IMR-90 (cell line): ENCODE measurements around the gene TMPRSS2. TPM values are rescaled to one million over a fixed set of nuclear protein-coding genes. Genes with fewer than 3 reads are reported as not detected.

ENCODE experiments used
- ATAC-seq: fragments of 200-7000 bp; cut with Tn5 transposase; 2 replicates; pipeline ENCODE4 v1.9.1; 2020; ENCODE audit warnings: low read depth, mild to moderate bottlenecking, moderate library complexity
- BruUV-seq: library from RNA; stranded (reverse); fragments of 400-500 nt; replicated peaks from 2 replicates; lab custom pipeline; 2021; lab: Mats Ljungman, UMichigan
- CTCF ChIA-PET: fragments of 300-600 bp; formaldehyde crosslinking; extraction: SDS; loops from one replicate; lab custom pipeline; 2021; ENCODE audit warnings: antibody characterized with exemption; lab: Yijun Ruan, JAX
- POLR2A ChIA-PET: fragments of 300-600 bp; sonication (Branson Sonifier 250); formaldehyde crosslinking; loops from one replicate; lab custom pipeline; 2022; ENCODE audit warnings: antibody characterized with exemption; ENCODE audit not compliant: unreplicated experiment; lab: Charles Lee
- DNase-seq: peaks from one replicate; pipeline ENCODE4 v3.0.0; 2013
- H2AFZ ChIP-seq: replicated peaks from 2 replicates; pipeline ENCODE3; 2013; ENCODE audit warnings: low read length, mild to moderate bottlenecking; ENCODE audit not compliant: poor library complexity
- H2AK5ac ChIP-seq: 2 replicates; pipeline ENCODE4 v1.6.1; 2013; ENCODE audit warnings: low read depth, low read length, inconsistent platforms
- H2AK9ac ChIP-seq: replicated peaks from 2 replicates; pipeline ENCODE3; 2013; ENCODE audit warnings: mild to moderate bottlenecking, low read depth, low read length, moderate library complexity; ENCODE audit not compliant: poor library complexity
- H2BK120ac ChIP-seq: 2 replicates; pipeline ENCODE4 v1.6.1; 2013; ENCODE audit warnings: low read depth, low read length, inconsistent platforms
- H2BK15ac ChIP-seq: 3 replicates; pipeline ENCODE4 v1.6.1; 2013; ENCODE audit warnings: low read depth, low read length, inconsistent platforms
- H2BK20ac ChIP-seq: 2 replicates; pipeline ENCODE4 v1.6.1; 2013; ENCODE audit warnings: low read depth, mild to moderate bottlenecking, inconsistent platforms, low read length, moderate library complexity
- H2BK5ac ChIP-seq: 2 replicates; pipeline ENCODE4 v1.6.1; 2013; ENCODE audit warnings: mild to moderate bottlenecking, low read depth, low read length, inconsistent platforms; ENCODE audit not compliant: poor library complexity, severe bottlenecking
- H3K14ac ChIP-seq: replicated peaks from 2 replicates; pipeline ENCODE4 v1.6.1; 2013; ENCODE audit warnings: low read depth, low read length, inconsistent platforms
- H3K18ac ChIP-seq: 2 replicates; pipeline ENCODE4 v1.6.1; 2013; ENCODE audit warnings: low read depth, low read length, control low read depth
- H3K23ac ChIP-seq: 2 replicates; pipeline ENCODE4 v1.6.1; 2013; ENCODE audit warnings: low read depth, low read length, inconsistent platforms
- H3K27ac ChIP-seq: 2 replicates; pipeline ENCODE4 v1.5.1; 2013; ENCODE audit warnings: mild to moderate bottlenecking, control low read depth, low read length; ENCODE audit not compliant: insufficient read depth
- H3K27me3 ChIP-seq: 2 replicates; pipeline ENCODE4 v1.6.1; 2013; ENCODE audit warnings: low read length; ENCODE audit not compliant: control insufficient read depth, insufficient read depth
- H3K36me3 ChIP-seq: 2 replicates; pipeline ENCODE4 v1.6.1; 2013; ENCODE audit warnings: low read length, mixed read lengths; ENCODE audit not compliant: control insufficient read depth, insufficient read depth
- H3K4ac ChIP-seq: 2 replicates; pipeline ENCODE4 v1.6.1; 2013; ENCODE audit warnings: low read depth, low read length, inconsistent platforms
- H3K4me1 ChIP-seq: 2 replicates; pipeline ENCODE4 v1.6.1; 2013; ENCODE audit warnings: low read length, mixed read lengths; ENCODE audit not compliant: control insufficient read depth, insufficient read depth
- H3K4me2 ChIP-seq: 2 replicates; pipeline ENCODE4 v1.6.1; 2013; ENCODE audit warnings: low read depth, mild to moderate bottlenecking, control low read depth, low read length, moderate library complexity
- H3K4me3 ChIP-seq: 2 replicates; pipeline ENCODE4 v1.5.1; 2013; ENCODE audit warnings: low read depth, mild to moderate bottlenecking, control low read depth, low read length, moderate library complexity; ENCODE audit not compliant: insufficient read depth
- H3K56ac ChIP-seq: 2 replicates; pipeline ENCODE4 v1.6.1; 2013; ENCODE audit warnings: low read length, inconsistent platforms; ENCODE audit not compliant: insufficient read depth; ENCODE audit errors: extremely low read depth
- H3K79me1 ChIP-seq, 2 experiments: 2 replicates each; pipeline ENCODE4 v1.6.1; 2013; ENCODE audit warnings: low read length in 2 of 2, inconsistent platforms in 1 of 2, low read depth in 1 of 2
- H3K9ac ChIP-seq: 2 replicates; pipeline ENCODE4 v1.6.1; 2013; ENCODE audit warnings: low read depth, low read length, control low read depth
- H3K9me1 ChIP-seq: 2 replicates; pipeline ENCODE4 v1.6.1; 2013; ENCODE audit warnings: low read length, inconsistent platforms; ENCODE audit not compliant: insufficient read depth
- H3K9me3 ChIP-seq: 2 replicates; pipeline ENCODE4 v1.6.1; 2013; ENCODE audit warnings: low read length; ENCODE audit not compliant: control insufficient read depth, insufficient read depth
- H4K20me1 ChIP-seq: 2 replicates; pipeline ENCODE4 v1.6.1; 2013; ENCODE audit warnings: low read length, inconsistent platforms; ENCODE audit not compliant: insufficient read depth
- H4K5ac ChIP-seq: 2 replicates; pipeline ENCODE4 v1.6.1; 2013; ENCODE audit warnings: mild to moderate bottlenecking, low read depth, low read length, control low read depth
- H4K8ac ChIP-seq, 2 experiments: 2 replicates each; pipeline ENCODE4 v1.6.1; 2013; ENCODE audit warnings: low read depth in 2 of 2, low read length in 2 of 2, control low read depth in 1 of 2, inconsistent platforms in 1 of 2
- H4K91ac ChIP-seq: 2 replicates; pipeline ENCODE4 v1.6.1; 2013; ENCODE audit warnings: low read depth, low read length, inconsistent platforms; ENCODE audit not compliant: insufficient read depth
- BHLHE40 ChIP-seq: fragments of 150-350 bp; IDR thresholded peaks from 2 replicates; pipeline ENCODE4 v1.6.1; 2016; ENCODE audit warnings: mild to moderate bottlenecking, low read depth, low read length
- CEBPB ChIP-seq: IDR thresholded peaks from 2 replicates; pipeline ENCODE4 v1.6.1; 2012; ENCODE audit warnings: low read depth, low read length, improper control_type of control experiment
- CHD1 ChIP-seq: IDR thresholded peaks from 2 replicates; pipeline ENCODE4 v1.6.1; 2012; ENCODE audit warnings: low read depth, low read length, improper control_type of control experiment
- CTCF ChIP-seq: conservative IDR thresholded peaks from 2 replicates; pipeline ENCODE4 v1.5.1; 2012; ENCODE audit warnings: mild to moderate bottlenecking, low read depth, low read length, improper control_type of control experiment
- FOS ChIP-seq: fragments of 150-350 bp; IDR thresholded peaks from 2 replicates; pipeline ENCODE4 v1.6.1; 2016; ENCODE audit warnings: low read depth, low read length
- MAFK ChIP-seq: IDR thresholded peaks from 2 replicates; pipeline ENCODE4 v1.6.1; 2012; ENCODE audit warnings: low read depth, low read length, improper control_type of control experiment
- MAZ ChIP-seq: IDR thresholded peaks from 2 replicates; pipeline ENCODE4 v1.6.1; 2012; ENCODE audit warnings: low read depth, mild to moderate bottlenecking, low read length, improper control_type of control experiment, moderate library complexity, borderline replicate concordance
- MXI1 ChIP-seq: IDR thresholded peaks from 2 replicates; pipeline ENCODE4 v1.6.1; 2012; ENCODE audit warnings: low read depth, mild to moderate bottlenecking, low read length, moderate library complexity, borderline replicate concordance
- NFE2L2 ChIP-seq: fragments of 150-350 bp; IDR thresholded peaks from 2 replicates; pipeline ENCODE4 v1.6.1; 2016; ENCODE audit warnings: low read depth, mild to moderate bottlenecking, low read length
- POLR2A ChIP-seq: IDR thresholded peaks from 2 replicates; pipeline ENCODE4 v1.6.1; 2012; ENCODE audit warnings: mild to moderate bottlenecking, low read depth, low read length
- RAD21 ChIP-seq: IDR thresholded peaks from 2 replicates; pipeline ENCODE4 v1.6.1; 2012; ENCODE audit warnings: low read length, improper control_type of control experiment
- RCOR1 ChIP-seq: IDR thresholded peaks from 2 replicates; pipeline ENCODE4 v1.6.1; 2012; ENCODE audit warnings: mild to moderate bottlenecking, low read length, improper control_type of control experiment; ENCODE audit not compliant: insufficient replicate concordance
- RFX5 ChIP-seq: IDR thresholded peaks from 2 replicates; pipeline ENCODE4 v1.8.0; 2012; ENCODE audit warnings: low read depth, mild to moderate bottlenecking, low read length, moderate library complexity
- SMC3 ChIP-seq: fragments of 150-350 bp; IDR thresholded peaks from 2 replicates; pipeline ENCODE4 v1.6.1; 2016; ENCODE audit warnings: low read depth, mild to moderate bottlenecking, antibody characterized with exemption, low read length, moderate library complexity
- WGBS, 2 experiments: methylation state at CpG; one replicate each; pipeline versions ENCODE4 v1.1.5 to v1.1.7; 2013; ENCODE audit warnings: missing lambda C conversion rate in 2 of 2; ENCODE audit not compliant: insufficient read length in 1 of 2; ENCODE audit errors: extremely low coverage in 2 of 2; 5-methylcytosine and 5-hydroxymethylcytosine counted together
- dilution Hi-C: fragments of 300-500 bp; cut with HindIII; formaldehyde crosslinking; loops from one replicate; pipeline ENCODE4 v1.14.3; 2018; ENCODE audit warnings: low sequenced_read_pairs; ENCODE audit not compliant: unreplicated experiment
- in situ Hi-C: fragments of 300-500 bp; cut with MboI; formaldehyde crosslinking; loops from 3 replicates; pipeline ENCODE4 v1.14.3; 2019; ENCODE audit warnings: low sequenced_read_pairs, inconsistent platforms, mixed read lengths
- intact Hi-C: fragments of 100-400 bp; cut with micrococcal nuclease; formaldehyde crosslinking; loops from 2 replicates; pipeline ENCODE4 v1.10.0; 2022
- polyA plus RNA-seq, 3 experiments: library from polyadenylated mRNA; depleted of rRNA; stranded (reverse); fragments of >200 nt; gene quantifications; 2 replicates each; pipeline ENCODE4 v1.2.3, GENCODE V29; 2012; ENCODE audit warnings: low replicate concordance in 1 of 3
- total RNA-seq: library from RNA; depleted of rRNA; stranded (reverse); fragments of >200 nt; gene quantifications from 2 replicates; pipeline ENCODE4 v1.2.3, GENCODE V29; 2012
- TF ChIP-seq, protein P1 (sequence below): fragments of 150-350 bp; IDR thresholded peaks from 2 replicates; pipeline ENCODE4 v1.6.1; 2017; ENCODE audit warnings: mild to moderate bottlenecking, antibody characterized with exemption, low read length, low read depth
- TF ChIP-seq, protein P2 (sequence below): fragments of 150-350 bp; IDR thresholded peaks from 2 replicates; pipeline ENCODE4 v1.6.1; 2016; ENCODE audit warnings: low read depth, mild to moderate bottlenecking, low read length, moderate library complexity, borderline replicate concordance

TMPRSS2 gene
- total and polyA plus RNA-seq, 2 of the 4 experiments (the other 2 are of a cell fraction): not detected

DNA sequence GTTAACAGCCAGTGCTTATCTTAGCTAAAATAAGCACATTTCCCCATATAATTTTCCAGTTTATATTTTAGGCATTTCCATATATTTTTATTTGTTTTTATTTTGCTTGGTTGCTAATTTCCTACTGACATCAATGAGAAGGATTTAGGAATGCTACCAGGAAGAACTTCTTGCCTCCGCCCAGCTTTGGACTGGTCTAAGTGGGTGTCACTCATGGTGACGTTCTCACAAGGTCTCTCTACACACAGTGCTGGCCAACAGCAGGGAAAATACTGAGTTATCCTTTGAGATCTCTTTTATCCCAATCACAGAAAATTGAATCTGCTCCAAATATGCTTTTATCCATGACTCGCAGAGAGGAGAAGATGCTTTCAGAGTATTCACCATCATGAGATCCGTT is 68.7 kb downstream of the TMPRSS2 start:
- POLR2A ChIA-PET: no interaction called here
- no peak overlapping the region for H4K8ac ChIP-seq
- H3K4me2 ChIP-seq: no peak overlapping the region
- no peak overlapping the region for H2AFZ ChIP-seq
- TF ChIP-seq NFE2L2: no peak
- no peak for TF ChIP-seq CTCF
- no peak for TF ChIP-seq RAD21
- no peak for TF ChIP-seq FOS
- TF ChIP-seq POLR2A: no peak
- TF ChIP-seq MXI1: no peak
- TF ChIP-seq, protein P1, sequence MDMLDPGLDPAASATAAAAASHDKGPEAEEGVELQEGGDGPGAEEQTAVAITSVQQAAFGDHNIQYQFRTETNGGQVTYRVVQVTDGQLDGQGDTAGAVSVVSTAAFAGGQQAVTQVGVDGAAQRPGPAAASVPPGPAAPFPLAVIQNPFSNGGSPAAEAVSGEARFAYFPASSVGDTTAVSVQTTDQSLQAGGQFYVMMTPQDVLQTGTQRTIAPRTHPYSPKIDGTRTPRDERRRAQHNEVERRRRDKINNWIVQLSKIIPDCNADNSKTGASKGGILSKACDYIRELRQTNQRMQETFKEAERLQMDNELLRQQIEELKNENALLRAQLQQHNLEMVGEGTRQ: no peak
- no peak for TF ChIP-seq CEBPB
- no peak for TF ChIP-seq RFX5
- no peak for TF ChIP-seq RCOR1
- TF ChIP-seq MAFK: no peak
- TF ChIP-seq SMC3: no peak
- TF ChIP-seq MAZ: no peak
- TF ChIP-seq, protein P2, sequence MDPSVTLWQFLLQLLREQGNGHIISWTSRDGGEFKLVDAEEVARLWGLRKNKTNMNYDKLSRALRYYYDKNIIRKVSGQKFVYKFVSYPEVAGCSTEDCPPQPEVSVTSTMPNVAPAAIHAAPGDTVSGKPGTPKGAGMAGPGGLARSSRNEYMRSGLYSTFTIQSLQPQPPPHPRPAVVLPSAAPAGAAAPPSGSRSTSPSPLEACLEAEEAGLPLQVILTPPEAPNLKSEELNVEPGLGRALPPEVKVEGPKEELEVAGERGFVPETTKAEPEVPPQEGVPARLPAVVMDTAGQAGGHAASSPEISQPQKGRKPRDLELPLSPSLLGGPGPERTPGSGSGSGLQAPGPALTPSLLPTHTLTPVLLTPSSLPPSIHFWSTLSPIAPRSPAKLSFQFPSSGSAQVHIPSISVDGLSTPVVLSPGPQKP: no peak
- TF ChIP-seq CHD1: no peak
- TF ChIP-seq BHLHE40: no peak
- CTCF ChIA-PET: no interaction called here
- no peak overlapping the region for H2AK9ac ChIP-seq
- H2BK5ac ChIP-seq: no peak overlapping the region
- no peak overlapping the region for H3K56ac ChIP-seq
- no peak overlapping the region for H2BK15ac ChIP-seq
- ATAC-seq: no peak
- no peak overlapping the region for H3K4ac ChIP-seq
- BruUV-seq: no TSS peak
- H3K4me3 ChIP-seq: no peak overlapping the region
- H4K5ac ChIP-seq: no peak overlapping the region
- no peak overlapping the region for H3K23ac ChIP-seq
- no peak overlapping the region for H2BK120ac ChIP-seq
- no CpG with 5 or more reads among the region's 4 CpGs for WGBS, 2 experiments
- no peaks in the 10 kb centered on the region for H3K4me1 ChIP-seq
- no peak overlapping the region for H2AK5ac ChIP-seq
- H4K91ac ChIP-seq: no peak overlapping the region
- H3K9ac ChIP-seq: no peak overlapping the region
- peak; percentile 17 for DNase-seq
- no peak overlapping the region for H2BK20ac ChIP-seq
- no peaks in the 10 kb centered on the region for H3K9me3 ChIP-seq
- dilution Hi-C loops: no loop called here
- no peak overlapping the region for H3K18ac ChIP-seq
- in situ Hi-C loops: no loop called here
- no peak overlapping the region for H3K27ac ChIP-seq
- no peaks in the 10 kb centered on the region for H3K9me1 ChIP-seq
- no peak overlapping the region for H3K14ac ChIP-seq
- no peaks in the 10 kb centered on the region for H3K36me3 ChIP-seq
- H3K79me1 ChIP-seq: no peaks in the 10 kb centered on the region
- intact Hi-C loops: no loop called here
- no peaks in the 10 kb centered on the region; the same call in 1 of the 2 replicates for H4K20me1 ChIP-seq
- H3K27me3 ChIP-seq: no peaks in the 10 kb centered on the region
